ENCODE data around the gene KRT82. TPM values are rescaled to one million over a fixed set of nuclear protein-coding genes. Genes with fewer than 3 reads are reported as not detected.

Gene KRT82
- total RNA-seq, 2 donors from 2014 or later: not detected

GRCh38 chr12:52434760-52435530 lies 28.8 kb upstream of the KRT82 start:
- Histone ChIP-seq H3K36me3 (no peaks in the 10 kb centered on the region), H3K4me1 (replicated peaks) (no peaks in the 10 kb centered on the region), H3K27me3 (replicated peaks; ENCODE audit: insufficient read depth) (no peaks in the 10 kb centered on the region), H3K27ac (no peak overlapping the region), H3K9me3 (no peaks in the 10 kb centered on the region), H3K4me3 (no peak overlapping the region)
- intact Hi-C loops (cut with DNase I): no loop called here
- no peak for DNase-seq (ENCODE audit: low spot score)
- TF ChIP-seq CTCF (IDR thresholded peaks at IDR 0.05) (no peak), POLR2AphosphoS5 (IDR thresholded peaks at IDR 0.05) (no peak), POLR2A (IDR thresholded peaks at IDR 0.05) (no peak)
- 88% methylated on average over 6 of the region's 6 CpGs for WGBS

DNA sequence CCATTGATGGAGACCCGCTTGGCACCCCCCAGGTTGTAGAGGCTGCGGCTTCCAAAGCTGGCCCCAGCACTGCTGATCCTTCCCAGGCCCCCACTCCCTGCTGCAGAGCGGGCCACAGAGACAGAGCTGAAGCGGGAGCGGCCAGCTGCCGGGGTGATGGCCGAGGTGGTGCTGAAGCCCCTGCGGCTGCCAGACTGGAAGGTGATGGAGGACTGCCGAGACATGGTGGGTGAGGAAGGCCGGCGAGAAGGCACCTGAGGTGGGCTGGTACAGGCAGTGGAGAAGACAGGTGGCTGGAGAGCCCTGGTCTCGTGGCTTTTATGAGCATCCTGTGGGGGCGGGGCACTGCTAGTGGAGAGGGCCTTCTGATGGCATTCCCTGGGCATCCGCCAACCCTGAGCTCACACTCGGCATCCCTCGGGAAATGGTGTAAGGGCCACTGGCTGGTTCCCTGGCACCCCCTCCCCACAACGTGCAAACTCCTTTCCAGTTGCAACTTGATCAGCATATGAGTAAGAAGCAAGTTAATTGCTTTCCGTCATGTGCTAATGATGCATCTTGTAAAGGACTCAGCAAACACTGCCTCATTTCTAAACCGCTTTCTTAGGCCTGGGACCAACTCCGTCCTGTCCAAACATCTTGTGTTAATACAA lies 28.1 kb upstream of the KRT82 start, which contains the start of gene KRT75:
Gene KRT75 (minus strand): TSS at position 291 of the 653 bp plus-strand sequence. CDS start 67 bp downstream, at position 224.
- Histone ChIP-seq H3K4me3 (no peak within 1 kb of the TSS), H3K36me3 (no peaks in the 10 kb centered on the region), H3K4me1 (replicated peaks) (no peaks in the 10 kb centered on the region), H3K9me3 (no peaks in the 10 kb centered on the region), H3K27ac (no peak within 1 kb of the TSS), H3K27me3 (replicated peaks; ENCODE audit: insufficient read depth) (no peaks in the 10 kb centered on the region)
- no peak for DNase-seq (ENCODE audit: low spot score)
- TF ChIP-seq CTCF (IDR thresholded peaks at IDR 0.05) (no peak), POLR2AphosphoS5 (IDR thresholded peaks at IDR 0.05) (no peak), POLR2A (IDR thresholded peaks at IDR 0.05) (no peak)
- WGBS: 66% methylated on average over 19 of the region's 20 CpGs
- intact Hi-C loops (cut with DNase I): no loop called here

GRCh38 chr12:52433501-52434080 lies 27.5 kb upstream of the KRT82 start:
- no peaks in the 10 kb centered on the region for H3K36me3 ChIP-seq
- no peaks in the 10 kb centered on the region for H3K27me3 ChIP-seq (replicated peaks; ENCODE audit: insufficient read depth)
- no peak for TF ChIP-seq POLR2A (IDR thresholded peaks at IDR 0.05)
- no peak for TF ChIP-seq POLR2AphosphoS5 (IDR thresholded peaks at IDR 0.05)
- TF ChIP-seq CTCF (IDR thresholded peaks at IDR 0.05): no peak
- H3K4me1 ChIP-seq (replicated peaks): no peaks in the 10 kb centered on the region
- intact Hi-C loops (cut with DNase I): no loop called here
- no peak overlapping the region for H3K4me3 ChIP-seq
- WGBS: 90% methylated on average over 12 of the region's 12 CpGs
- no peak overlapping the region for H3K27ac ChIP-seq
- no peak for DNase-seq (ENCODE audit: low spot score)
- H3K9me3 ChIP-seq: no peaks in the 10 kb centered on the region

- no peak for DNase-seq (ENCODE audit: low spot score)
- intact Hi-C loops (cut with DNase I): no loop called here
- no peaks in the 10 kb centered on the region for H3K4me1 ChIP-seq (replicated peaks)
- H3K27me3 ChIP-seq (replicated peaks; ENCODE audit: insufficient read depth): no peaks in the 10 kb centered on the region
- 82% methylated on average over 6 of the region's 6 CpGs for WGBS
- TF ChIP-seq CTCF (IDR thresholded peaks at IDR 0.05) (no peak), POLR2AphosphoS5 (IDR thresholded peaks at IDR 0.05) (no peak), POLR2A (IDR thresholded peaks at IDR 0.05) (no peak)
- no peaks in the 10 kb centered on the region for H3K36me3 ChIP-seq
- no peak overlapping the region for H3K27ac ChIP-seq
- H3K4me3 ChIP-seq: no peak overlapping the region
- H3K9me3 ChIP-seq: no peaks in the 10 kb centered on the region
These were observed 26.5 kb upstream of the KRT82 start for GRCh38 chr12:52432559-52433207.

Data from prostate gland (tissue), 2 donors.